A673 (cell line): ENCODE measurements around the gene CSHL1. TPM values are rescaled to one million over a fixed set of nuclear protein-coding genes. Genes with fewer than 3 reads are reported as not detected.

ENCODE experiments used
- BruUV-seq: library from RNA; stranded (reverse); fragments of 400-500 nt; replicated peaks from 2 replicates; lab custom pipeline; 2021; lab: Mats Ljungman, UMichigan
- CTCF ChIA-PET: fragments of 300-600 bp; sonication (Branson Sonifier 250); formaldehyde crosslinking; loops from one replicate; lab custom pipeline; 2022; ENCODE audit warnings: antibody characterized with exemption; lab: Charles Lee
- POLR2A ChIA-PET: fragments of 300-600 bp; sonication (Branson Sonifier 250); formaldehyde crosslinking; loops from one replicate; lab custom pipeline; 2022; ENCODE audit warnings: antibody characterized with exemption; ENCODE audit not compliant: low non-redundant PET; lab: Charles Lee
- DNase-seq: peaks from one replicate; pipeline ENCODE4 v3.0.0-alpha.2; 2015; ENCODE audit warnings: low spot score
- H3K27ac ChIP-seq: fragments of 200-600 bp; sonication (generic); 2 replicates; pipeline ENCODE4 v1.5.1; 2016; ENCODE audit warnings: mixed run types, low read depth, mild to moderate bottlenecking, mixed read lengths, antibody characterized with exemption, low read length; ENCODE audit not compliant: poor library complexity, severe bottlenecking
- H3K27me3 ChIP-seq: fragments of 200-600 bp; sonication (generic); replicated peaks from 2 replicates; pipeline ENCODE4 v1.6.1; 2017; ENCODE audit warnings: mixed run types, low read depth, mild to moderate bottlenecking, mixed read lengths, antibody characterized with exemption, low read length; ENCODE audit not compliant: insufficient read depth, poor library complexity
- H3K36me3 ChIP-seq: fragments of 200-600 bp; sonication (generic); 2 replicates; pipeline ENCODE4 v1.6.1; 2016; ENCODE audit warnings: mixed run types, mild to moderate bottlenecking, mixed read lengths, antibody characterized with exemption, low read length; ENCODE audit not compliant: insufficient read depth, poor library complexity, severe bottlenecking
- H3K4me1 ChIP-seq: fragments of 200-600 bp; sonication (generic); 2 replicates; pipeline ENCODE4 v1.6.1; 2017; ENCODE audit warnings: mixed run types, mild to moderate bottlenecking, mixed read lengths, antibody characterized with exemption, low read length; ENCODE audit not compliant: insufficient read depth, poor library complexity, severe bottlenecking
- H3K4me3 ChIP-seq: fragments of 200-600 bp; sonication (generic); 2 replicates; pipeline ENCODE4 v1.5.1; 2016; ENCODE audit warnings: low read depth, mixed run types, mild to moderate bottlenecking, mixed read lengths, low read length; ENCODE audit not compliant: poor library complexity, severe bottlenecking
- H3K9me3 ChIP-seq: fragments of 200-600 bp; sonication (generic); 2 replicates; pipeline ENCODE4 v1.6.1; 2016; ENCODE audit warnings: mixed run types, low read depth, mild to moderate bottlenecking, mixed read lengths, antibody characterized with exemption, low read length; ENCODE audit not compliant: poor library complexity, severe bottlenecking
- CTCF ChIP-seq: fragments of 300-800, 200-600 bp; sonication (generic); conservative IDR thresholded peaks from 2 replicates; pipeline ENCODE4 v1.5.1; 2017; ENCODE audit warnings: low read depth, mild to moderate bottlenecking, antibody characterized with exemption, low read length, moderate library complexity, mixed read lengths
- EZH2 ChIP-seq: fragments of 200-600 bp; sonication (generic); IDR thresholded peaks from 2 replicates; pipeline ENCODE4 v1.6.1; 2017; ENCODE audit warnings: borderline replicate concordance, low read depth, mild to moderate bottlenecking, mixed read lengths, antibody characterized with exemption, low read length; ENCODE audit not compliant: poor library complexity, severe bottlenecking
- intact Hi-C: fragments of 100-400 bp; cut with micrococcal nuclease; formaldehyde crosslinking; loops from one replicate; pipeline ENCODE4 v1.10.0; 2022; ENCODE audit not compliant: unreplicated experiment
- total RNA-seq: library from RNA; stranded (reverse); gene quantifications from 2 replicates; pipeline ENCODE4 v1.2.3, GENCODE V29; 2021

Gene CSHL1
- total RNA-seq, 1 experiment from 2014 or later, result not detected

DNA sequence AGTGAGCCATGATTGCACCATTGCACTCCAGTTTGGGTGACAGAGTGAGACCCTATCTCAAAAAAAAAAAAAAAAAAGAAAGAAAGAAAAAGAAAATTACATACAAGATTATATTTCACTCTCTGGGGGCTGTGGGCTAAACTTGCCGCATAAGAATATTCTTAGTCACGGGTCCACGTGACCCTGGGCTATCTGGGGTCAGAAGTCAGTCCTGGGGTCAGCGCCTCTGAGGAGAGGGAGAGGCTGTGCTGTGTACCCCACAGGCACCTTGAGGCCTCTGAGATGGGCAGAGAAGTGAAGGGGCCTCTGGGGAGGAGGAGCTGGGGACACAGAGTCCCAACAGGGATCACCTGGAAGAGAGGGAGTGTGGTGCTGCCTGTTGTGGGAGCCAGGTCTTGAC is 26.9 kb upstream of the CSHL1 start:
- no peaks in the 10 kb centered on the region for H3K9me3 ChIP-seq
- no peaks in the 10 kb centered on the region for H3K36me3 ChIP-seq
- BruUV-seq, result no TSS peak
- DNase-seq, result no peak
- ChIA-PET POLR2A (no interaction called here), CTCF (no interaction called here)
- intact Hi-C loops, result no loop called here
- H3K27ac ChIP-seq, result no peak overlapping the region
- no peak overlapping the region for H3K4me3 ChIP-seq
- H3K4me1 ChIP-seq, result no peaks in the 10 kb centered on the region
- no peak for TF ChIP-seq CTCF
- TF ChIP-seq EZH2, result no peak
- no peaks in the 10 kb centered on the region for H3K27me3 ChIP-seq

DNA sequence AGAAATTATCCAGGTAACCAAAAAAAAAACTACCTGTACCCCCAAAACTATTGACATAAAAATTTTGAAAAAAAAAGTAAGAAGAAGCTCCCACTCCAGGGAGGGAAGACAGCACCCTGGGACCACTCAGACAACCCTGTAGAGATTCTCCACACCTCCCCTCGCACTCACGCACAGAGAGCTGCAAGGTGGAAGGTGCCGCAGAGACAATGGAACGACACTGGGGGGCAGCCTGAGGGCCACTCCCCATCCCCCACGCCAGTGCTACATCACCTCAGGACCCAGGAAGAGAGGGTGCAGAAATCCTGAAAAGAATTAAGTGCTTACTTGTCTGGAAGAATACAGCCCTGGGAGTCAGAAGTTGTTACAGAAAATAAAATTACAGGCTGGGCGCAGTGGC is 26.3 kb upstream of the CSHL1 start:
- Histone ChIP-seq H3K27ac (no peak overlapping the region), H3K9me3 (no peaks in the 10 kb centered on the region), H3K4me1 (peaks cover 5% of the 10 kb centered on the region), H3K36me3 (no peaks in the 10 kb centered on the region), H3K27me3 (no peaks in the 10 kb centered on the region), H3K4me3 (no peak overlapping the region)
- POLR2A ChIA-PET, result interaction anchor here (0.6 to 0.7 kb wide), 3 partner anchors 11 to 750 kb away, joined by 4 to 11 read pairs (median 10); no protein-coding TSS in a partner anchor
- TF ChIP-seq CTCF (no peak), EZH2 (no peak)
- BruUV-seq, result no TSS peak
- intact Hi-C loops, result no loop called here
- DNase-seq, result no peak
- CTCF ChIA-PET, result no interaction called here

DNA sequence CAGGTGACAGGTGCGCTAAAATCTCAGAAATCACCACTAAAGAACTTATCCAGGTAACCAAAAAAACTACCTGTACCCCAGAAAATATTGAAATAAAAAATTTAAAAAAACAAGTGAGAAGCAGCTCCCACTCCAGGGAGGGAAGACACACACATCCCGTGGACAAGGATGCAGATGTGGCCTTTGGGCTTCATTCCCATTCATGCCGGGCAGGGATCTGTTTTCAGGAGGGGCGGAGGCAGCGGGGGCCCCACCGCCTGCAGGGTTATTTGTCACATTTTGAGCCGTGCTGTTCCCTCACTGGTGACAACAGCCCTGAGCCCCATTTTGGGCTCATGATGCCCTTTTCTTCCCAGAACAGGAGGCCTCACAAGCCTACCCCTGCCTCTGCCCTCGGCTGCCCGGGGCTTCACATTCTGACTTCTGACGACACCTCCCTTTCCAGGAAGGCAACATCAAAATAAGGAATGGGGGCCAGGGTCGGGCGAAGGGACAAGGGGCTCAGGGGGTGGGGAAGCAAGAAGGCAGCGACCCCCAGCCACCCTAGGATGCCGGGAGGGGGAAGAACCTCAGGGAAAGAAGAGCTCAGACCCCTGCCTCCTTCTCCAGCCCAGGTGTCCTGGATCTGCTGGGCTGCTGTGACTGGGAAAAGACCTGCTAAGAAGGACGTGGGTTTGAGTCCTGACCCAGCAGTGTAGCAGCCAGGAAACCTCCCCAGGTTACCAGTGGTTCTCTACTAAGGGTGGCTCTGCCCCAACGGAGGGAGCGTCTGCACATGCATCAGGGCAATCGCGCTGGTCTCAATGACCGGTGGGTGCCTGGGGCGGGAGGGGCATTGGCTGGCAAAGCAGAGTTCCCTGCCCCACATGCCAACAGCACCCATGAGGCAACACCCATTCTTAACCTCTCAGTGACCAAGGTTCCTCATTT is 23.4 kb upstream of the CSHL1 start:
- TF ChIP-seq EZH2 (no peak), CTCF (no peak)
- H3K27me3 ChIP-seq, result no peaks in the 10 kb centered on the region
- H3K27ac ChIP-seq, result no peak overlapping the region
- ChIA-PET CTCF (no interaction called here), POLR2A (no interaction called here)
- H3K4me1 ChIP-seq, result peaks cover 15% of the 10 kb centered on the region
- no peak for DNase-seq
- no peaks in the 10 kb centered on the region for H3K36me3 ChIP-seq
- no peak overlapping the region for H3K4me3 ChIP-seq
- intact Hi-C loops, result no loop called here
- no TSS peak for BruUV-seq
- H3K9me3 ChIP-seq, result no peaks in the 10 kb centered on the region
